ENCODE measurements around the gene SLC4A7. TPM values are rescaled to one million over a fixed set of nuclear protein-coding genes. Genes with fewer than 3 reads are reported as not detected.

SLC4A7 gene
- total RNA-seq, 1 experiment from 2014 or later = 90.8 TPM

- no peak overlapping the region for H3K4me3 Mint-ChIP-seq
- no peak overlapping the region for H3K27ac Mint-ChIP-seq
- no peaks in the 10 kb centered on the region for H3K27me3 Mint-ChIP-seq (ENCODE audit: low read depth)
- DNase-seq (ENCODE audit: low spot score) (no peak), ATAC-seq (no peak)
- no peak for TF ChIP-seq MYBL2 (CRISPR knock-in tag; IDR thresholded peaks at IDR 0.05)
- no peak for TF ChIP-seq E2F4 (CRISPR knock-in tag; IDR thresholded peaks at IDR 0.05; ENCODE audit: borderline replicate concordance, low read depth)
- no peak for TF ChIP-seq ZBTB21 (CRISPR knock-in tag; IDR thresholded peaks at IDR 0.05; ENCODE audit: borderline replicate concordance)
- TF ChIP-seq NR3C1 (CRISPR knock-in tag; conservative IDR thresholded peaks at IDR 0.05; ENCODE audit: low read depth) = no peak
- no peak for TF ChIP-seq TP53 (CRISPR knock-in tag; IDR thresholded peaks at IDR 0.05)
- no peak for TF ChIP-seq TCF7 (CRISPR knock-in tag; IDR thresholded peaks at IDR 0.05; ENCODE audit: low read depth)
- no peak for TF ChIP-seq ZNF232 (CRISPR knock-in tag; IDR thresholded peaks at IDR 0.05)
- TF ChIP-seq FOXJ3 (CRISPR knock-in tag; IDR thresholded peaks at IDR 0.05; ENCODE audit: borderline replicate concordance) = no peak
- TF ChIP-seq TEAD1 (CRISPR knock-in tag; IDR thresholded peaks at IDR 0.05) = no peak
- no peak for TF ChIP-seq GRHL2 (CRISPR knock-in tag; IDR thresholded peaks at IDR 0.05; ENCODE audit: insufficient replicate concordance, severe bottlenecking)
- no peaks in the 10 kb centered on the region for H3K9me3 Mint-ChIP-seq
- POLR2A ChIA-PET = no interaction called here
- no peaks in the 10 kb centered on the region for H3K36me3 Mint-ChIP-seq
- CTCF ChIA-PET = interaction anchor here (1.0 kb wide), 1 partner anchor 8 kb away, joined by 5 read pairs; no protein-coding TSS in a partner anchor
- H3K4me1 Mint-ChIP-seq = peaks cover 31% of the 10 kb centered on the region
These were observed 134.4 kb downstream of the SLC4A7 start for GRCh38 chr3:27349832-27350231.

GRCh38 chr3:27345959-27346865 lies 138.0 kb downstream of the SLC4A7 start:
- CTCF ChIA-PET = interaction anchor here (2.4 kb wide), 1 partner anchor 12 kb away, joined by 11 read pairs; no protein-coding TSS in a partner anchor
- Mint-ChIP-seq H3K4me1 (peaks cover 2% of the 10 kb centered on the region; the same call in 1 of the 2 replicates), H3K36me3 (no peaks in the 10 kb centered on the region), H3K9me3 (no peaks in the 10 kb centered on the region), H3K4me3 (no peak overlapping the region), H3K27me3 (ENCODE audit: low read depth) (no peaks in the 10 kb centered on the region), H3K27ac (no peak overlapping the region)
- ATAC-seq (no peak), DNase-seq (ENCODE audit: low spot score) (no peak)
- POLR2A ChIA-PET = no interaction called here
- TF ChIP-seq ZNF416 (CRISPR knock-in tag; IDR thresholded peaks at IDR 0.05) (no peak), ATF1 (CRISPR knock-in tag; IDR thresholded peaks at IDR 0.05) (no peak), ZNF396 (CRISPR knock-in tag; IDR thresholded peaks at IDR 0.05; ENCODE audit: borderline replicate concordance) (no peak), ZNF281 (CRISPR knock-in tag; IDR thresholded peaks at IDR 0.05) (no peak), ZNF219 (CRISPR knock-in tag; IDR thresholded peaks at IDR 0.05; ENCODE audit: borderline replicate concordance) (no peak), CREM (CRISPR knock-in tag; IDR thresholded peaks at IDR 0.05) (no peak), ZNF532 (CRISPR knock-in tag; IDR thresholded peaks at IDR 0.05; ENCODE audit: borderline replicate concordance) (no peak), NFYB (CRISPR knock-in tag; conservative IDR thresholded peaks at IDR 0.05; ENCODE audit: low read depth) (no peak), E2F4 (CRISPR knock-in tag; IDR thresholded peaks at IDR 0.05; ENCODE audit: borderline replicate concordance, low read depth) (no peak), SP1 (CRISPR knock-in tag; conservative IDR thresholded peaks at IDR 0.05) (no peak), FOXP4 (CRISPR knock-in tag; IDR thresholded peaks at IDR 0.05) (no peak)

Data from WTC11 (cell line).